ENCODE measurements around the gene LEMD2. TPM values are rescaled to one million over a fixed set of nuclear protein-coding genes. Genes with fewer than 3 reads are reported as not detected.
A peak's percentile ranks its signal among the peaks of the same experiment; 100 is the strongest.

The LEMD2 gene
- total and polyA plus RNA-seq, 9 of the 15 experiments (the other 6 are each of a cell fraction or from before 2014, with no cell fraction given) = 0.32 to 46.3 (median 30.8) TPM

DNA sequence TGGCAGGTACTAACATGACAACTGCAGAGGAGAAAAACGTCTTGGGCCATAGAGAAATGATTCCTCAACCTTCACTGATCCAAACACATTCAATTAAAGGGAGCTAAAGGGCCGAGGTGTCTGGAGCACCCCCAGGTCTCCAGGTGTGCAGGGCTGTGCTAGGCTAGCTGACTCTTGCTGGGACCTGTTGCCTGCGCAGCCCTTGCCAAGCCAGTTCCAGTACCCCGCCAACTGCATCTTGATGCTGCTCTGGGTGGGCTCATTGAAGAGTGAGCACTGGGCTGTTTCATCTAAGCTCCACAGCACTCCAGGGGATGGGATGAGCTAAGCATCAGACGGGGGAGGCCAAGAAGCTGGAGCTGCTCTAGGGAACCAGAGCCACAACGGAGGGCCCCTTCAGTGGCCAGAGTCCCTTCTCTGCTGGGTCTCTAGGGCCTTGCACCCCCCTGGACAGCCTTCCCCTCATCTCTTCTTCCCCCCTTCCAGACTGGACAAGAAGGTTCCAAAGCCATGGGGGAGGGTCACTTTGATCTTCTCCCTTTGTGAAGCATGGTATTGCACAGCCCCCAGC is 15.9 kb downstream of the LEMD2 start (continued):
- TF ChIP-seq, protein P1, sequence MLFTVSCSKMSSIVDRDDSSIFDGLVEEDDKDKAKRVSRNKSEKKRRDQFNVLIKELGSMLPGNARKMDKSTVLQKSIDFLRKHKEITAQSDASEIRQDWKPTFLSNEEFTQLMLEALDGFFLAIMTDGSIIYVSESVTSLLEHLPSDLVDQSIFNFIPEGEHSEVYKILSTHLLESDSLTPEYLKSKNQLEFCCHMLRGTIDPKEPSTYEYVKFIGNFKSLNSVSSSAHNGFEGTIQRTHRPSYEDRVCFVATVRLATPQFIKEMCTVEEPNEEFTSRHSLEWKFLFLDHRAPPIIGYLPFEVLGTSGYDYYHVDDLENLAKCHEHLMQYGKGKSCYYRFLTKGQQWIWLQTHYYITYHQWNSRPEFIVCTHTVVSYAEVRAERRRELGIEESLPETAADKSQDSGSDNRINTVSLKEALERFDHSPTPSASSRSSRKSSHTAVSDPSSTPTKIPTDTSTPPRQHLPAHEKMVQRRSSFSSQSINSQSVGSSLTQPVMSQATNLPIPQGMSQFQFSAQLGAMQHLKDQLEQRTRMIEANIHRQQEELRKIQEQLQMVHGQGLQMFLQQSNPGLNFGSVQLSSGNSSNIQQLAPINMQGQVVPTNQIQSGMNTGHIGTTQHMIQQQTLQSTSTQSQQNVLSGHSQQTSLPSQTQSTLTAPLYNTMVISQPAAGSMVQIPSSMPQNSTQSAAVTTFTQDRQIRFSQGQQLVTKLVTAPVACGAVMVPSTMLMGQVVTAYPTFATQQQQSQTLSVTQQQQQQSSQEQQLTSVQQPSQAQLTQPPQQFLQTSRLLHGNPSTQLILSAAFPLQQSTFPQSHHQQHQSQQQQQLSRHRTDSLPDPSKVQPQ (CRISPR knock-in tag; IDR thresholded peaks at IDR 0.05; ENCODE audit: borderline replicate concordance) = no peak

DNA sequence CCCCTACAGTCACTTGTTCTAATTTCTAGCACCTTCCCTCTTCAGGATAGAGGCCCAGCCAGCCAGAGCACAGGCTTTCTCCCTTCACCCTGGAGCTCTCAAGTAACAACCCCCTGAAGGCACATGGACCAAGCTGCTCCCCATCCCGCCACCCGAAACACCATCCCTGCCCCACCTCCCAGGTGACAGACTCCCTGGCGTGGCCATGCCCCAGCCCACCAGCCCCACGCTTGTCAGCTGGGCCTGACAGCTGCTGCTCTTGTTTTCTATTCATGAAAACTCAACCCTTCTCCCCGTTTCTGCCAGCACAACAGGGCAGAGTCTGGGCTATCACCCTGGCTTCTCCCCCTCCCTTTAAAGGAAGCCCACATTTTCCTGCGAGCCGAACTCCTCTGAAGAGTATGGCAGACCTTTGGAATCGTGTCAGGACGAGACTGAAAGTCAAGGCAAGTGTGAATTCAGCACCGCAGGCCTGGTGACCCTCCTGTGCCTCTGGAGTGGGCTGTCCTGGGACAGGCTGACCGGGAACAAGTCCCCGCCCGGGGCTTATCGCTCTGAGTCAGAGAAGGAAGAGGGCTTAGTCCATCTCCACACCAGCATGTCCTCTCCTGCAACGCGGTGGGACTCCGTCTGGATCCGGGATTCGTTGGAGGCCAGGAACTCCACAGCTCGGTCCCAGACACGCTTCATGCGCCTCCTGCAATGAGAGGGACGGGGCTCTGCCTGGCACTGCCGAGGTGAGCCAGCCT is 16.7 kb downstream of the LEMD2 start:
- Histone ChIP-seq H3K9me3 (replicated peaks; ENCODE audit: control insufficient read depth, insufficient read depth, low read depth, low read length) (no peaks in the 10 kb centered on the region), H4K20me1 (replicated peaks; ENCODE audit: control insufficient read depth, insufficient read depth, low read length) (peaks cover 35% of the 10 kb centered on the region), H3K4me2 (ENCODE audit: insufficient read depth, low read length) (no peak overlapping the region), H3K36me3 (ENCODE audit: control insufficient read depth, insufficient read depth, low read length) (peaks cover 44% of the 10 kb centered on the region; the same call in 2 of the 3 replicates), H3K79me2 (ENCODE audit: control insufficient read depth, insufficient read depth, low read length) (no peaks in the 10 kb centered on the region), H3K27ac (ENCODE audit: extremely low read depth, low read depth, low read length) (no peak overlapping the region), H3K4me1 (replicated peaks in 1 of 2; ENCODE audit: control insufficient read depth in 2 of 2, insufficient read depth in 2 of 2, low read length in 2 of 2) (peaks cover 3 to 15% of the 10 kb centered on the region in 2 experiments; a peak in 3 of 5 replicates), H3K9me1 (ENCODE audit: control insufficient read depth, insufficient read depth, low read length) (no peaks in the 10 kb centered on the region), H3K4me3 (no peak overlapping the region), H3K9ac (ENCODE audit: insufficient read depth in 1 of 2, low read depth in 2 of 2, low read length in 2 of 2) (peak overlapping the region in 1 of 2 experiments; percentile 86; a peak in 1 of 4 replicates), H3K27me3 (ENCODE audit: control insufficient read depth in 2 of 2, insufficient read depth in 2 of 2, low read length in 2 of 2) (peaks cover 9 to 27% of the 10 kb centered on the region in 2 experiments; a peak in 4 of 5 replicates), H2AFZ (ENCODE audit: low read depth, low read length) (no peak overlapping the region)
- no TSS peak for BruUV-seq (replicated peaks)
- WGBS (ENCODE audit: insufficient coverage, low coverage, missing lambda C conversion rate) = 71% methylated on average over 23 of the region's 24 CpGs
- in situ Hi-C loops (cut with MboI) = loop anchor here (5.0 kb wide), 1 partner anchor 260 kb away; no protein-coding TSS in a partner anchor
- intact Hi-C loops (cut with micrococcal nuclease) = loop anchor here (5.0 kb wide), 1 partner anchor 70 kb away; no protein-coding TSS in a partner anchor
- FAIRE-seq = no peak
- ChIA-PET POLR2A (interaction anchor here (0.6 to 4.8 kb wide), 12 partner anchors 9 to 1539 kb away, joined by 3 to 36 read pairs (median 4); no protein-coding TSS in a partner anchor), CTCF (ENCODE audit: low intra/inter-chr PET ratio) (interaction anchor here (1.4 to 2.2 kb wide), 2 partner anchors 256 to 382 kb away, joined by 10 to 16 read pairs; no protein-coding TSS in a partner anchor)
- ATAC-seq = no peak
- peak in 1 of 4 experiments; percentile 14 for DNase-seq (ENCODE audit: extremely low read depth in 1 of 4, low spot score in 3 of 4)
- TF ChIP-seq ZNF695 (CRISPR knock-in tag; IDR thresholded peaks at IDR 0.05) (no peak), IFI16 (CRISPR knock-in tag; IDR thresholded peaks at IDR 0.05) (no peak), ILK (tag; IDR thresholded peaks at IDR 0.05; ENCODE audit: borderline replicate concordance, low read depth) (no peak), DPF2 (IDR thresholded peaks at IDR 0.05) (no peak), HDGF (IDR thresholded peaks at IDR 0.05) (no peak), ZNF175 (CRISPR knock-in tag; IDR thresholded peaks at IDR 0.05; ENCODE audit: low read depth) (no peak), EGR1 (conservative IDR thresholded peaks at IDR 0.05) (no peak), LARP7 (IDR thresholded peaks at IDR 0.05) (no peak)
- TF ChIP-seq, protein P2, sequence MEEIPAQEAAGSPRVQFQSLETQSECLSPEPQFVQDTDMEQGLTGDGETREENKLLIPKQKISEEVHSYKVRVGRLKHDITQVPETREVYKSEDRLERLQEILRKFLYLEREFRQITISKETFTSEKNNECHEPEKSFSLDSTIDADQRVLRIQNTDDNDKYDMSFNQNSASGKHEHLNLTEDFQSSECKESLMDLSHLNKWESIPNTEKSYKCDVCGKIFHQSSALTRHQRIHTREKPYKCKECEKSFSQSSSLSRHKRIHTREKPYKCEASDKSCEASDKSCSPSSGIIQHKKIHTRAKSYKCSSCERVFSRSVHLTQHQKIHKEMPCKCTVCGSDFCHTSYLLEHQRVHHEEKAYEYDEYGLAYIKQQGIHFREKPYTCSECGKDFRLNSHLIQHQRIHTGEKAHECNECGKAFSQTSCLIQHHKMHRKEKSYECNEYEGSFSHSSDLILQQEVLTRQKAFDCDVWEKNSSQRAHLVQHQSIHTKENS (CRISPR knock-in tag; IDR thresholded peaks at IDR 0.05) = no peak
- TF ChIP-seq, protein P3, sequence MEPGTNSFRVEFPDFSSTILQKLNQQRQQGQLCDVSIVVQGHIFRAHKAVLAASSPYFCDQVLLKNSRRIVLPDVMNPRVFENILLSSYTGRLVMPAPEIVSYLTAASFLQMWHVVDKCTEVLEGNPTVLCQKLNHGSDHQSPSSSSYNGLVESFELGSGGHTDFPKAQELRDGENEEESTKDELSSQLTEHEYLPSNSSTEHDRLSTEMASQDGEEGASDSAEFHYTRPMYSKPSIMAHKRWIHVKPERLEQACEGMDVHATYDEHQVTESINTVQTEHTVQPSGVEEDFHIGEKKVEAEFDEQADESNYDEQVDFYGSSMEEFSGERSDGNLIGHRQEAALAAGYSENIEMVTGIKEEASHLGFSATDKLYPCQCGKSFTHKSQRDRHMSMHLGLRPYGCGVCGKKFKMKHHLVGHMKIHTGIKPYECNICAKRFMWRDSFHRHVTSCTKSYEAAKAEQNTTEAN (CRISPR knock-in tag; IDR thresholded peaks at IDR 0.05) = no peak
- TF ChIP-seq, protein P4, sequence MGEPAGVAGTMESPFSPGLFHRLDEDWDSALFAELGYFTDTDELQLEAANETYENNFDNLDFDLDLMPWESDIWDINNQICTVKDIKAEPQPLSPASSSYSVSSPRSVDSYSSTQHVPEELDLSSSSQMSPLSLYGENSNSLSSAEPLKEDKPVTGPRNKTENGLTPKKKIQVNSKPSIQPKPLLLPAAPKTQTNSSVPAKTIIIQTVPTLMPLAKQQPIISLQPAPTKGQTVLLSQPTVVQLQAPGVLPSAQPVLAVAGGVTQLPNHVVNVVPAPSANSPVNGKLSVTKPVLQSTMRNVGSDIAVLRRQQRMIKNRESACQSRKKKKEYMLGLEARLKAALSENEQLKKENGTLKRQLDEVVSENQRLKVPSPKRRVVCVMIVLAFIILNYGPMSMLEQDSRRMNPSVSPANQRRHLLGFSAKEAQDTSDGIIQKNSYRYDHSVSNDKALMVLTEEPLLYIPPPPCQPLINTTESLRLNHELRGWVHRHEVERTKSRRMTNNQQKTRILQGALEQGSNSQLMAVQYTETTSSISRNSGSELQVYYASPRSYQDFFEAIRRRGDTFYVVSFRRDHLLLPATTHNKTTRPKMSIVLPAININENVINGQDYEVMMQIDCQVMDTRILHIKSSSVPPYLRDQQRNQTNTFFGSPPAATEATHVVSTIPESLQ (CRISPR knock-in tag; IDR thresholded peaks at IDR 0.05) = no peak

Measured in K562 (cell line).